ENCODE data around the gene OPRM1. TPM values are rescaled to one million over a fixed set of nuclear protein-coding genes. Genes with fewer than 3 reads are reported as not detected.

Gene OPRM1
- total RNA-seq, 1 donor: not detected

DNA sequence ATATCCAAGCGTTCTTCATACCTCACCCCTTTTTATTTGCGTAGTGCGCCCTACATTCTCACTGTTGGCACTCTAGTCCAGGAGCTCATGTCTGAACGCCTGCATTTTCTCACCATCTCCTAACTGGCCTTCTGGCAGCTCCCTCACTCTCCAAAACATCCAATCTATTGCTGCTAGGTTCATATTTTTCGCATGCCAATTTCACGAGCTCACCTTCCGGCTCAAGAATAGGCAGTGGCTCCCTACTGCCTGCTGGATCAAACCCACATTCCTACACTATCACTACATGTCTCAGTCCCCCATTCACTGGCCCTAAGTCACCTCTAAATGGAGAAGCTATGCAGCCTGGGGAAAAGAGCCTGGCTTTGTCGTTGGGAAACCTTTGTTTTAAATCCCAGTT is 202.5 kb downstream of the OPRM1 start:
- Histone ChIP-seq H4K20me1 (ENCODE audit: insufficient read depth, low read length) (no peaks in the 10 kb centered on the region), H3K27ac (ENCODE audit: low read depth, low read length) (no peak overlapping the region), H3K4me2 (ENCODE audit: insufficient read depth, low read length) (no peak overlapping the region), H3K9me3 (ENCODE audit: low read depth, low read length) (no peaks in the 10 kb centered on the region), H3K36me3 (ENCODE audit: insufficient read depth, low read length) (no peaks in the 10 kb centered on the region), H3K4me1 (ENCODE audit: insufficient read depth, low read length) (no peaks in the 10 kb centered on the region), H3K79me2 (ENCODE audit: insufficient read depth, low read length) (no peaks in the 10 kb centered on the region), H3K4me3 (ENCODE audit: insufficient read depth, low read length) (no peak overlapping the region), H3K27me3 (ENCODE audit: insufficient read depth, low read length) (no peaks in the 10 kb centered on the region), H2AFZ (ENCODE audit: low read length) (no peak overlapping the region)
- TF ChIP-seq, protein P1, sequence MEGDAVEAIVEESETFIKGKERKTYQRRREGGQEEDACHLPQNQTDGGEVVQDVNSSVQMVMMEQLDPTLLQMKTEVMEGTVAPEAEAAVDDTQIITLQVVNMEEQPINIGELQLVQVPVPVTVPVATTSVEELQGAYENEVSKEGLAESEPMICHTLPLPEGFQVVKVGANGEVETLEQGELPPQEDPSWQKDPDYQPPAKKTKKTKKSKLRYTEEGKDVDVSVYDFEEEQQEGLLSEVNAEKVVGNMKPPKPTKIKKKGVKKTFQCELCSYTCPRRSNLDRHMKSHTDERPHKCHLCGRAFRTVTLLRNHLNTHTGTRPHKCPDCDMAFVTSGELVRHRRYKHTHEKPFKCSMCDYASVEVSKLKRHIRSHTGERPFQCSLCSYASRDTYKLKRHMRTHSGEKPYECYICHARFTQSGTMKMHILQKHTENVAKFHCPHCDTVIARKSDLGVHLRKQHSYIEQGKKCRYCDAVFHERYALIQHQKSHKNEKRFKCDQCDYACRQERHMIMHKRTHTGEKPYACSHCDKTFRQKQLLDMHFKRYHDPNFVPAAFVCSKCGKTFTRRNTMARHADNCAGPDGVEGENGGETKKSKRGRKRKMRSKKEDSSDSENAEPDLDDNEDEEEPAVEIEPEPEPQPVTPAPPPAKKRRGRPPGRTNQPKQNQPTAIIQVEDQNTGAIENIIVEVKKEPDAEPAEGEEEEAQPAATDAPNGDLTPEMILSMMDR (IDR thresholded peaks at IDR 0.05; ENCODE audit: extremely low read depth, low read depth, low read length): no peak
- no peak for DNase-seq (ENCODE audit: insufficient read length, low spot score, missing footprints)

GRCh38 chr6:154242617-154243357 is 203.7 kb downstream of the OPRM1 start:
- no peaks in the 10 kb centered on the region for H3K79me2 ChIP-seq (ENCODE audit: insufficient read depth, low read length)
- TF ChIP-seq, protein P1 (IDR thresholded peaks at IDR 0.05; ENCODE audit: extremely low read depth, low read depth, low read length): no peak
- no peaks in the 10 kb centered on the region for H4K20me1 ChIP-seq (ENCODE audit: insufficient read depth, low read length)
- no peaks in the 10 kb centered on the region for H3K36me3 ChIP-seq (ENCODE audit: insufficient read depth, low read length)
- H3K27me3 ChIP-seq (ENCODE audit: insufficient read depth, low read length): no peaks in the 10 kb centered on the region
- no peak overlapping the region for H2AFZ ChIP-seq (ENCODE audit: low read length)
- no peaks in the 10 kb centered on the region for H3K9me3 ChIP-seq (ENCODE audit: low read depth, low read length)
- H3K27ac ChIP-seq (ENCODE audit: low read depth, low read length): no peak overlapping the region
- H3K4me2 ChIP-seq (ENCODE audit: insufficient read depth, low read length): no peak overlapping the region
- no peak overlapping the region for H3K4me3 ChIP-seq (ENCODE audit: insufficient read depth, low read length)
- no peak for DNase-seq (ENCODE audit: insufficient read length, low spot score, missing footprints)
- no peaks in the 10 kb centered on the region for H3K4me1 ChIP-seq (ENCODE audit: insufficient read depth, low read length)

DNA sequence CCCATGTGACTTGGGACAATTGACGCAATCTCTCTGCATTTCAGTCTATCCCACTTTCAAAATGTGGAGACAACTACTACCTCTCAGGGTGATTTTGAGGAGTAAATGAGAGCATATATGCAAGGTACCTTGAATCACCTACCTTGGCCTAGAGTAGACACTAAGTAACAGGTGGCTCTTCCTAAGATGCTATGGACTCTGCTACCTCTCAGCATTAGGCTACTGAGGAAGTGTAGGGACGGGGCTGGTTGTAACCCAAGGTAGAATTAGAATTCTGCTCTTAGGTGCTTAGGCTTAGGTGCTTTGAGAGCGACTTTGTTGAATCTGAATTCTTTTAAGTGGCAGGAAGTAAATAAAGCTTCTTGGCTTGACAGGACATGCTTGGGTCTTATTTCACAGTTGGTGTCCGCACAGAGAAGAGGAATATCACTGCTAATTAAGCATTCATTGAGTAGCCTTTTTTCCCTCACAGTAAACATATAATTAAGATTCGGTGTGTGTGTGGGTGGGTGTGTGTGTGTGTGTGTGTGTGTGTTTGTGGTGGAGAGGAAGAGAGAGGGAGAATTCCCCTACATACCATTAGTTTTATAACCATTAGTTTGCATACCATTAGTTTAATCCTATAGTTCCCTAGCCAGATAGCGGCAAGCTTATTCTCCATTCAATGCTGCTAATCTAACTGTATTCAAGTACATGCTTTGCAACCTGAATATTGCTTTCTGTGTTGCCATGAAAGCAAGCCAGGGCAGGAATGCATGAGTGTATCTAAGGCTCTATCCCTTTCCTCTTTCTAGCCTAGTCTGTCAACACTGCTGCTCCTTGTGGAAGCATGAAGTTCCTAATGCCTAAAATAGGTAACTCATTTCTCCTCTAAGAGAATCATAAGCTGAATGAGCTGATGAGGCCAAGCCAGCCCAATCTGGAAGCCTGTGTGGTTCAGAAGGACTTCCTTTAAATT is 205.0 kb downstream of the OPRM1 start:
- Histone ChIP-seq H3K4me1 (ENCODE audit: insufficient read depth, low read length) (no peaks in the 10 kb centered on the region), H2AFZ (ENCODE audit: low read length) (no peak overlapping the region), H3K9me3 (ENCODE audit: low read depth, low read length) (no peaks in the 10 kb centered on the region), H4K20me1 (ENCODE audit: insufficient read depth, low read length) (no peaks in the 10 kb centered on the region), H3K27ac (ENCODE audit: low read depth, low read length) (no peak overlapping the region), H3K4me3 (ENCODE audit: insufficient read depth, low read length) (no peak overlapping the region), H3K27me3 (ENCODE audit: insufficient read depth, low read length) (no peaks in the 10 kb centered on the region), H3K36me3 (ENCODE audit: insufficient read depth, low read length) (no peaks in the 10 kb centered on the region), H3K79me2 (ENCODE audit: insufficient read depth, low read length) (no peaks in the 10 kb centered on the region), H3K4me2 (ENCODE audit: insufficient read depth, low read length) (no peak overlapping the region)
- TF ChIP-seq, protein P1 (IDR thresholded peaks at IDR 0.05; ENCODE audit: extremely low read depth, low read depth, low read length): no peak
- no peak for DNase-seq (ENCODE audit: insufficient read length, low spot score, missing footprints)

DNA sequence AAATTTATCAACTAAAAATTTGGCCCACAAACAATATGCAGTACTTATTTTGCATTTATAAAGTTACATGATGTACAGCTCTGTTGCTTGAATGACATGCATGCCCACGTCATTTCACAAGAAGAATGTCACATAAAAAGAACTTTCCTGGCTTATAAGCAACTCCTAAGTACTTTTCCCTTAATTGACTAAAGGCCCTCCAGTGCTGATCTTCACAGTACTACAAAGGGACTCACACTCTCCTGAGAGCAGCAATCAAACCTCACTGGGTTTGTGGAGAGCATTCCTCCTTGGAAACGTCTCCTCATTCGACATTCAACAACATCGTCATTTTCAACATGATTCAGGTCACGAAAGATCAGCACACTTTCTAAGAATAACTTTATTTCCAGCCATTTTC is 206.5 kb downstream of the OPRM1 start:
- Histone ChIP-seq H3K79me2 (ENCODE audit: insufficient read depth, low read length) (no peaks in the 10 kb centered on the region), H3K4me2 (ENCODE audit: insufficient read depth, low read length) (no peak overlapping the region), H4K20me1 (ENCODE audit: insufficient read depth, low read length) (no peaks in the 10 kb centered on the region), H3K36me3 (ENCODE audit: insufficient read depth, low read length) (no peaks in the 10 kb centered on the region), H3K27ac (ENCODE audit: low read depth, low read length) (no peak overlapping the region), H3K27me3 (ENCODE audit: insufficient read depth, low read length) (peaks cover 3% of the 10 kb centered on the region), H2AFZ (ENCODE audit: low read length) (no peak overlapping the region), H3K4me3 (ENCODE audit: insufficient read depth, low read length) (no peak overlapping the region), H3K9me3 (ENCODE audit: low read depth, low read length) (no peaks in the 10 kb centered on the region), H3K4me1 (ENCODE audit: insufficient read depth, low read length) (no peaks in the 10 kb centered on the region)
- no peak for DNase-seq (ENCODE audit: insufficient read length, low spot score, missing footprints)
- TF ChIP-seq, protein P1 (IDR thresholded peaks at IDR 0.05; ENCODE audit: extremely low read depth, low read depth, low read length): no peak

Data from osteoblast (primary cell).